Ovary (tissue), 3 donors: Measurements from ENCODE around the gene UCK2.

Experiments used
- CTCF ChIP-seq, 3 donors: fragments of 450-650 bp in 2 of 3; fragments of 200-600 bp in 1 of 3; IDR thresholded peaks; one replicate each; pipeline versions ENCODE4 v1.5.1 to v1.8.0; 2016 to 2022; ENCODE audit warnings: antibody characterized with exemption in 3 of 3, mild to moderate bottlenecking in 1 of 3
- POLR2A ChIP-seq: fragments of 450-650 bp; IDR thresholded peaks from one replicate; pipeline ENCODE4 v1.6.1; 2017; ENCODE audit warnings: antibody characterized with exemption, mild to moderate bottlenecking, moderate library complexity
- donor health status: DM: no; HTN: no; CAD: no.

- TF ChIP-seq CTCF (IDR thresholded peaks at IDR 0.05) (no peak), POLR2A (no peak)
Observed at GRCh38 chr1:165834881-165835280, 7.5 kb downstream of the UCK2 start.
